ENCODE measurements around the gene SEC14L5.

Gene SEC14L5

DNA sequence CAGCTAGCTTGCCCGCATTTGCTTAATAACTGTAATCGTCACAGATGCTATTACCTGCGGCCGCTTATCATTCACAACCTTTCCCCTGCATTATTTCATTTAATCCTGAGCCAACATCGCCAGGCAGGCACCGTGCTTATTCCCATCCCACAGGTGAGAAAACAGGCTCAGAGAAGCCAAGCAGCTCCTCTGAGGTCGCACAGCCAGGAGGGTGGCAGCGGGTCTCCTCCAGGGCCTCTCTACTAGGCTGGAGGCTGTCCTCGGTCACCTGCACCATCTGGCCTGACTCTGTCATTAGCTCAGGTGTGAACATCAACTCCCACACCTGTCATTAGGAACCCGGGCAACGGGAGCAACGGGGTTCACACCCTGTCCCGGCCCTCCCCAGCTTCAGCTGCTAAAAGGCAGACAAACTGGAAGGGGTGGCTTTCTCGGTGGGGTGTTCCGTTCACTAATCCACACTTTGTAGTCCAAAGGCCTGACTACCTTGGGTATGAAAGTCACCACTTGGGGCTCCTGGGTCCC is 24.2 kb upstream of the SEC14L5 start:
- ChIA-PET CTCF (no interaction called here), POLR2A (no interaction called here)
- no peak for DNase-seq (ENCODE audit: extremely low spot score)
- TF ChIP-seq BHLHE40 (IDR thresholded peaks at IDR 0.05; ENCODE audit: borderline replicate concordance) (no peak), NFRKB (IDR thresholded peaks at IDR 0.05) (no peak), ARNT (IDR thresholded peaks at IDR 0.05) (no peak), L3MBTL2 (conservative IDR thresholded peaks at IDR 0.05) (no peak), SUZ12 (IDR thresholded peaks at IDR 0.05) (no peak), TARDBP (IDR thresholded peaks at IDR 0.05) (no peak)
- TF ChIP-seq, protein P1, sequence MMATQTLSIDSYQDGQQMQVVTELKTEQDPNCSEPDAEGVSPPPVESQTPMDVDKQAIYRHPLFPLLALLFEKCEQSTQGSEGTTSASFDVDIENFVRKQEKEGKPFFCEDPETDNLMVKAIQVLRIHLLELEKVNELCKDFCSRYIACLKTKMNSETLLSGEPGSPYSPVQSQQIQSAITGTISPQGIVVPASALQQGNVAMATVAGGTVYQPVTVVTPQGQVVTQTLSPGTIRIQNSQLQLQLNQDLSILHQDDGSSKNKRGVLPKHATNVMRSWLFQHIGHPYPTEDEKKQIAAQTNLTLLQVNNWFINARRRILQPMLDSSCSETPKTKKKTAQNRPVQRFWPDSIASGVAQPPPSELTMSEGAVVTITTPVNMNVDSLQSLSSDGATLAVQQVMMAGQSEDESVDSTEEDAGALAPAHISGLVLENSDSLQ (IDR thresholded peaks at IDR 0.05), result no peak

DNA sequence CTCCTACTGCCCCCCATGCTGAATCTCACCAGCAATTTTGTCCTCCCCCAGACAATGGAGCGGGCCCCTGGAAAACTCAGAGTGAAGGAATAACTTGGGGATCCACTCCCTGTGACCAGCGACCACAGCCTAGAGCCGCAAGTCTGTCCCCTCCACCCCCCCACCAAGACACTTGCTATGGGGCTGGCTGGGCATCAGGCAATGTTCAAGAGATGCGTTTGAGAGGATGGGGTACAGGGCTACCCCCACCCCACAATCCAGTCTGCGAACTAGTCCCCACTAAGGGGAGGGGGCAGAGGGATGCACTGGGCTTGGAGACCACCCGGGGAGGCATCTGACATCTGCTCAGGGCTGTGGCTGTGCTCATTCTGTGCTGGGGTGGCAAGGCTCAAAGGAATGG is 23.5 kb upstream of the SEC14L5 start:
- POLR2A ChIA-PET, result no interaction called here
- TF ChIP-seq BHLHE40 (IDR thresholded peaks at IDR 0.05; ENCODE audit: borderline replicate concordance), result no peak
- TF ChIP-seq, protein P1 (IDR thresholded peaks at IDR 0.05), result no peak
- no peak for TF ChIP-seq FOXK2 (IDR thresholded peaks at IDR 0.05)
- TF ChIP-seq ZNF384 (IDR thresholded peaks at IDR 0.05), result no peak
- TF ChIP-seq ELF4 (IDR thresholded peaks at IDR 0.05), result no peak
- TF ChIP-seq TARDBP (IDR thresholded peaks at IDR 0.05), result no peak
- TF ChIP-seq FOXM1 (IDR thresholded peaks at IDR 0.05; ENCODE audit: borderline replicate concordance), result no peak
- no peak for TF ChIP-seq CTBP1 (IDR thresholded peaks at IDR 0.05; ENCODE audit: borderline replicate concordance)
- TF ChIP-seq FOXA1 (IDR thresholded peaks at IDR 0.05), result no peak
- no peak for TF ChIP-seq LEF1 (IDR thresholded peaks at IDR 0.05; ENCODE audit: borderline replicate concordance)
- no peak for TF ChIP-seq ARNT (IDR thresholded peaks at IDR 0.05)
- no peak for DNase-seq (ENCODE audit: extremely low spot score)
- CTCF ChIA-PET, result no interaction called here

DNA sequence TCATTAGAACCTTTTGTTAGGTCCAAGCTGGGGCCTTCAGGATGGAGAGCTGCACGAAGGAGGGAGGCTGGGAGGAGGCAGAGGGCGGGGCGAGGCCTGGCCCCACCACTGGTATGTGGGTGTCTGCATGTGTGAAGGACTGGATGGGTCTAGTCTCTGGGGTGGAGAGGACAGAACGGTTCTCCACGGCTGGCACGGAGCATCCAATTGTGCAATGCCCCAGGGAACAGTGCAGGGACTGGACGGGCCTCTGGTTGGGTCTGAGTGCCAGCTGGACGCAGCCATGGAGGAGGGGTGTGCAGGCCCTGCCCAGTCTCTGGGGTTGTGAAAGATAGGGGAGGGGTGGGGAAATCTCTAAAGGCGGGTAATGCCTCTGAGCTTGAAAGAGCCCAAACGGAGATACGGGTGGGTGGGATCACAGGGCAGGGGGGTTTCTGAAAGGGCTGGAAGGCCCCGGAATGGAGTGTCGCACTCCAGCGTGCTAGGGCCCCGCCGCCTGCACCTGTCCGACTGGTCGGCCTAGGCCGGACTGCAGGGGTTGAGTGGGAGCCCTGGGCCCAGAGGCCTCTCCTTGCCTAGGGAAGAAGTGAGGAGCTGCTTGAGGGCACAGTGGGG is 22.8 kb upstream of the SEC14L5 start:
- ChIA-PET CTCF (interaction anchor here (1.2 kb wide), 1 partner anchor 17 kb away, joined by 6 read pairs; no protein-coding TSS in a partner anchor), POLR2A (no interaction called here)
- DNase-seq (ENCODE audit: extremely low spot score), result no peak
- no peak for TF ChIP-seq FOXK2 (IDR thresholded peaks at IDR 0.05)
- TF ChIP-seq BHLHE40 (IDR thresholded peaks at IDR 0.05; ENCODE audit: borderline replicate concordance), result no peak

DNA sequence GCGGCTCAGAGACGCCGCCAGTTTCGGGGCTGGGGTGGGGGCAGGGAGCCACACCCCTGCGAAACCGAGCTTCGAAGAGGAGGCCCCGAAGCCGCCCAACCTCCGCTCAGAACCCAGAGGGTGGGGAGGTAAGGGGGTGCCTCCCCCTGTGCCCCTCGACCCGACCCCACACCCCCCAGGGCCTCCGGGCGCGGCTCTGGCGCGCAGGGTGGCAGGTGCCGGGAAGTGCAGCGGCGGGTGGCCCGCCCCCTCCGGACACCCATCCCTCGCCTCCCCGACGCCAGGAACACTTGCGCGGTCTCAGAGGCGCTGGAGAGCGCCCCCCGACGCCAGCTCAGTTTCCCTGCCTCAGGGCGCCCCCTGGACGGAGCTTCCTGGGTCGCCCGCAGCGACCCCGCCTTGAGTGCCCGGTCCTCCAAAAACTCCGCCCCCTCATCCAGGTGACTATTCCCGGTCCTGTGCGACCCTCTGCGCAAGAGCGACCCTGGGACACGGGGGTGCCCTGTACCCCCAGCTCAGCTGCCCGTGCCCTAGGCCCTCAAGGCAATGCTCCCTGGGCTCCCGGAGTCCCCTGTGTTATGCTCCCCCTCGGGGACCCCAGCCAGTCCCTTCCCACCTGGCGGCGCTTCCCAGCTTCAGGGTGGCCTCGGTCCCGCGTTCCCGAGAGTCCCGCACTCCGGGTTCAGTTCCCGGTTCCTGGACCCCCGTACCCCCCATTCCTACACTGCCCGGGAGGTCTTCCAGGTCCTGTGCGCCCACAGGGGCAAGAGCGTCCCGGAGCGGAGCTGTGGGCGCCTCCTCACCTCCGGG is 21.7 kb upstream of the SEC14L5 start:
- POLR2A ChIA-PET, result no interaction called here
- no peak for DNase-seq (ENCODE audit: extremely low spot score)
- CTCF ChIA-PET, result interaction anchor here (1.2 kb wide), 1 partner anchor 19 kb away, joined by 6 read pairs; no protein-coding TSS in a partner anchor
- TF ChIP-seq ELF4 (IDR thresholded peaks at IDR 0.05) (no peak), FOXK2 (IDR thresholded peaks at IDR 0.05) (no peak), LEF1 (IDR thresholded peaks at IDR 0.05; ENCODE audit: borderline replicate concordance) (no peak), FOXA1 (IDR thresholded peaks at IDR 0.05) (no peak), HDGF (IDR thresholded peaks at IDR 0.05; ENCODE audit: borderline replicate concordance) (no peak), NFRKB (IDR thresholded peaks at IDR 0.05) (no peak), TARDBP (IDR thresholded peaks at IDR 0.05) (no peak), ARNT (IDR thresholded peaks at IDR 0.05) (no peak)
- TF ChIP-seq, protein P1 (IDR thresholded peaks at IDR 0.05), result no peak

DNA sequence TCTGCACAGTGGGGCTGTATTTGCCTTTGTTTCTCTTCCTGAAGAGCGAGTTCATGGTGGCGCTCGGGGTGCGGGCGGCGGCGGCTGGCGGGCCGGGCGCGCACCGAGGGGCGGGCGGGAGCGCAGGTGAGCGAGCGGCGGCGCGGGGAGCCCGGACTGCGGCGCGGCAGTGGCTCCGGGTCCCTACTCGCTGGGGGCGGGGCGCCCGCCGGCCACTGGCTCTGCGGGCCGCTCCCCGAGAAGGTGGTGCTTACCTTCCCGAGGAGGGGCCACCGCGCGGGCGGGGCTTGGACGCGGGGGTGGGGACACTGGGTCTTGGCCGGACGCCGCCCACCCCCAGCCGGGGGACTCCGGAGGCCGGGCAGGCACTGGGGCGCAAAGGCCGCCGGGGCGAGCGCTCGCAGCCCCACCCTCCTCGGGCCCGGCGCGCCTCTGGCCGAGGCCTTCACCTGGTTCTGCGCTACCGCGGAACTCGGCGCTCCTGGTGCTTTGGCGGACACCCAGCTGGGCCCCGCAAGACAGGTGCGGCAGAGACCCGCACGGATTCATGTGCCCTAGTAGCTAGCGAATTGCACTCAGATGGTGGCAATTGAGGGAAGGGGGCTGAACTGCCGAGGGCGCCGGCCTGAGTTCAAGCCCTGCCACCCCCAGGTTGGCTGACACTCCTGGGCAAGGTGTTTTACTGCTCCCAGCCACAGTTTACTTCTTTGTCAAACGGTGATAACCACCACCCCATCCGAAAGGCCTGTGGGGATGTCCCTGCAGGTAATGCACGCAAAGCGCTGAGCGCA is 20.9 kb upstream of the SEC14L5 start, which contains the start of gene PPL:
PPL (minus strand) TSS at position 158 of the 791 bp plus-strand sequence; CDS start at position 55, 103 bp downstream.
- DNase-seq (ENCODE audit: extremely low spot score), result no peak
- POLR2A ChIA-PET, result no interaction called here
- CTCF ChIA-PET, result no interaction called here
- TF ChIP-seq, protein P1 (IDR thresholded peaks at IDR 0.05), result no peak
- TF ChIP-seq NFRKB (IDR thresholded peaks at IDR 0.05) (no peak), SUZ12 (IDR thresholded peaks at IDR 0.05) (no peak), LEF1 (IDR thresholded peaks at IDR 0.05; ENCODE audit: borderline replicate concordance) (no peak), FOXA1 (IDR thresholded peaks at IDR 0.05) (no peak), FOXK2 (IDR thresholded peaks at IDR 0.05) (no peak), TARDBP (IDR thresholded peaks at IDR 0.05) (no peak), L3MBTL2 (conservative IDR thresholded peaks at IDR 0.05) (no peak), ZNF384 (IDR thresholded peaks at IDR 0.05) (no peak), CTBP1 (IDR thresholded peaks at IDR 0.05; ENCODE audit: borderline replicate concordance) (no peak), FOXM1 (IDR thresholded peaks at IDR 0.05; ENCODE audit: borderline replicate concordance) (no peak), ELF4 (IDR thresholded peaks at IDR 0.05) (no peak), ARNT (IDR thresholded peaks at IDR 0.05) (no peak), HDGF (IDR thresholded peaks at IDR 0.05; ENCODE audit: borderline replicate concordance) (no peak), SP1 (IDR thresholded peaks at IDR 0.05) (no peak), BHLHE40 (IDR thresholded peaks at IDR 0.05; ENCODE audit: borderline replicate concordance) (no peak)
